Measurements from ENCODE around the gene TTLL10. TPM values are rescaled to one million over a fixed set of nuclear protein-coding genes. Genes with fewer than 3 reads are reported as not detected.

Gene TTLL10
- total RNA-seq, 1 experiment from 2014 or later = not detected

DNA sequence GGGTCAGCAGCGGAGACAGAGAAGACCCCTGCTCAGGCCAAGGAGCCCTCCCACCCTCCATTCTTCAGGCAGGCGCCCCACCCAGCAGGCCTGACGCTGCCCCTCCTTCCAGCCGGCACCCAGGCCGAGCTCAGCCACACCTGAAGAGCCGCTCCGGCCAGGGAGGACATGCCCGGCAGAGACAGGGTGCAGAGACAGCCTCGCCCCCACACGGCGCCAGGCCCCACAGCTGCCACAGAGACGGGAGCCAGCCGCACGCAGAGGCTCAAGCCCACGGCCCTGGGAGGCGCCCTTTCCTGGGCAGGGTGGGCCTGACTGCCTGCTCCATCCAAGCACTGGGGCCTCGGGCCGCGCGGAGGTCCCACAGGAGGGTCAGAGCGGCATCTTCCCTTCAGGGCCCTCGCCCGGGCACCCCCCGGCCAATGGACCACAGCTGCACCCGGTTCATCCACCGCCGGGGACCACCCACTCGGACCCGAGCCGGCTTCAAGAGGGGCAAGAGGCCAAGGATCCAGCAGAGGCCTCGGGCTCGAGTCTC lies 5.2 kb downstream of the TTLL10 start:
- Mint-ChIP-seq H3K27me3 (ENCODE audit: insufficient read depth, unreplicated experiment) (peaks cover 14% of the 10 kb centered on the region), H3K36me3 (ENCODE audit: insufficient read depth, unreplicated experiment) (no peaks in the 10 kb centered on the region), H3K4me1 (ENCODE audit: insufficient read depth, unreplicated experiment) (no peaks in the 10 kb centered on the region), H3K27ac (ENCODE audit: low read depth, unreplicated experiment) (no peak overlapping the region), H3K4me3 (ENCODE audit: unreplicated experiment) (no peak overlapping the region), H3K9me3 (ENCODE audit: unreplicated experiment) (no peaks in the 10 kb centered on the region)
- BruUV-seq (replicated peaks) = no TSS peak
- TF ChIP-seq, protein P1, sequence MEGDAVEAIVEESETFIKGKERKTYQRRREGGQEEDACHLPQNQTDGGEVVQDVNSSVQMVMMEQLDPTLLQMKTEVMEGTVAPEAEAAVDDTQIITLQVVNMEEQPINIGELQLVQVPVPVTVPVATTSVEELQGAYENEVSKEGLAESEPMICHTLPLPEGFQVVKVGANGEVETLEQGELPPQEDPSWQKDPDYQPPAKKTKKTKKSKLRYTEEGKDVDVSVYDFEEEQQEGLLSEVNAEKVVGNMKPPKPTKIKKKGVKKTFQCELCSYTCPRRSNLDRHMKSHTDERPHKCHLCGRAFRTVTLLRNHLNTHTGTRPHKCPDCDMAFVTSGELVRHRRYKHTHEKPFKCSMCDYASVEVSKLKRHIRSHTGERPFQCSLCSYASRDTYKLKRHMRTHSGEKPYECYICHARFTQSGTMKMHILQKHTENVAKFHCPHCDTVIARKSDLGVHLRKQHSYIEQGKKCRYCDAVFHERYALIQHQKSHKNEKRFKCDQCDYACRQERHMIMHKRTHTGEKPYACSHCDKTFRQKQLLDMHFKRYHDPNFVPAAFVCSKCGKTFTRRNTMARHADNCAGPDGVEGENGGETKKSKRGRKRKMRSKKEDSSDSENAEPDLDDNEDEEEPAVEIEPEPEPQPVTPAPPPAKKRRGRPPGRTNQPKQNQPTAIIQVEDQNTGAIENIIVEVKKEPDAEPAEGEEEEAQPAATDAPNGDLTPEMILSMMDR (IDR thresholded peaks at IDR 0.05; ENCODE audit: unreplicated experiment) = no peak
- no peak for DNase-seq (ENCODE audit: unreplicated experiment)
- CTCF ChIA-PET = no interaction called here
- POLR2A ChIA-PET = no interaction called here
- intact Hi-C loops (cut with micrococcal nuclease) = no loop called here

DNA sequence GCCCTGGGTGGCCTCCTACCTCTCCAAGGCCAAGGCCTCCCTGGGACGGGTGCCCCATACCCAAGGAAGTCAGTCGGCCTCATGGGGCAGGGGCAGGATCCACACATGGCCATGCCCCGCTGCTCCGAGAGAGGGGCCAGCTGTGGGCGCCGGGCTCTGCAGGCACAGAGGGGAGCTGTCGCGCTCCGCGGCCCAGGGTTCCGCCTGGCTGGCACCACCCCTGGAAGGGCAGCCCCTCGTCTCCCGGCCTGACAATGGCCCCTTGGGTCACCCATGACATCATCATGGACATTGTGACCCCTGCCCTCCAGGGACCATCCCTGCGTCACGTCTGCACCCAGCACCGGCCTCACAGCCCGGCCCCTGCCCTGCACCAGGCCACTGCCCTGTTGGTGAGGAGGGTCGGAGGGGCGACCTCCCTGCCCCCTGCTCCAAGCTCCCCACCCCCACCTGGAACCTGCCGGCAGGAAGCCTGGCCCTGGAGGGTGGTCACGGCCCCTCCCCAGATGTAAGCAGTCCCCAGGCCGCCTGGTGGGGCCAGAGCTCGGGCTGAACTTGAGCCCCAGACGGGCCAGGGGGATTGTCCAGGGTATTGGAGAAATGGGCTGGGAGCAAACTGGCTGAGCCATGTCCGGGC lies 5.8 kb downstream of the TTLL10 start:
- peaks cover 14% of the 10 kb centered on the region for H3K27me3 Mint-ChIP-seq (ENCODE audit: insufficient read depth, unreplicated experiment)
- H3K4me1 Mint-ChIP-seq (ENCODE audit: insufficient read depth, unreplicated experiment) = no peaks in the 10 kb centered on the region
- no peak overlapping the region for H3K27ac Mint-ChIP-seq (ENCODE audit: low read depth, unreplicated experiment)
- H3K4me3 Mint-ChIP-seq (ENCODE audit: unreplicated experiment) = no peak overlapping the region
- CTCF ChIA-PET = interaction anchor here (0.6 kb wide), 1 partner anchor 175 kb away, joined by 4 read pairs; no protein-coding TSS in a partner anchor
- no peaks in the 10 kb centered on the region for H3K36me3 Mint-ChIP-seq (ENCODE audit: insufficient read depth, unreplicated experiment)
- no TSS peak for BruUV-seq (replicated peaks)
- POLR2A ChIA-PET = interaction anchor here (0.6 kb wide), 1 partner anchor 27 kb away, joined by 3 read pairs; no protein-coding TSS in a partner anchor
- intact Hi-C loops (cut with micrococcal nuclease) = no loop called here
- DNase-seq (ENCODE audit: unreplicated experiment) = no peak
- TF ChIP-seq, protein P1 (IDR thresholded peaks at IDR 0.05; ENCODE audit: unreplicated experiment) = no peak
- no peaks in the 10 kb centered on the region for H3K9me3 Mint-ChIP-seq (ENCODE audit: unreplicated experiment)

DNA sequence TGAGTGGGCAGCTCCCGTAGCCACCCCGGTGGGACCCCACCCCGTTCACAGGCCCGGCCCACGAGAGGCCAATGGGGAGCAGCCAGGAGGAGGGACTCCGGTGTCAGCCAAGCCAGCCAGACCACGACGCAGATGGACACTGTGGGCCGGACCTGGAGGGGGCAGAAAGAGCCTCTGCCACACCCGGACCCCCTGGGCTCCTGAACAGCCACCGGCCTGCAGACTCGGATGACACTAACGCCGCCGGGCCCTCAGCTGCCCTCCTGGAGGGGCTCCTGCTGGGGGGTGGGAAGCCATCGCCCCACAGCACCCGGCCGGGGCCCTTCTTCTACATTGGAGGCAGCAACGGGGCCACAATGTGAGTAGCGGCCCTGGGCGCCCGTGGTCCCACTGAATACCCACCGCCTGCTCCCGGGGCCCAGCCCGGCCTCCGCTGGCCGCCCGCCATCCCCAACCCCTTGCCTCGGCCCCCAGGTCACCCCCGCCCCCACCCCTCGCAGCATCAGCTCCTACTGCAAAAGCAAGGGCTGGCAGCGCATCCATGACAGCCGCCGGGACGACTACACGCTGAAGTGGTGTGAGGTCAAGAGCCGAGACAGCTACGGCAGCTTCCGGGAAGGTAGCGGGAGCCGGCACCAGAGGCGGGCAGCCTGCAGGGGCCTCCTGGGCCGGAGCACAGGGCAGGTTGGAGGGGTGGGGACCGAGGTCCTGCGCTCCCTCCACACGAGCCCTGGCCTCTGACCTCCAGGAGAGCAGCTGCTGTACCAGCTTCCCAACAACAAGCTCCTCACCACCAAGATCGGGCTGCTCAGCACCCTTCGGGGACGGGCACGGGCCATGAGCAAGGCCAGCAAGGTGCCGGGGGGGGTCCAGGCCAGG lies 6.5 kb downstream of the TTLL10 start:
- Mint-ChIP-seq H3K36me3 (ENCODE audit: insufficient read depth, unreplicated experiment) (no peaks in the 10 kb centered on the region), H3K27ac (ENCODE audit: low read depth, unreplicated experiment) (no peak overlapping the region)
- CTCF ChIA-PET = interaction anchor here (0.6 kb wide), 1 partner anchor 176 kb away, joined by 4 read pairs; no protein-coding TSS in a partner anchor

More for the DNA sequence above, 6.5 kb downstream of the TTLL10 start:
- Mint-ChIP-seq H3K4me1 (ENCODE audit: insufficient read depth, unreplicated experiment) (no peaks in the 10 kb centered on the region), H3K9me3 (ENCODE audit: unreplicated experiment) (no peaks in the 10 kb centered on the region), H3K27me3 (ENCODE audit: insufficient read depth, unreplicated experiment) (peaks cover 14% of the 10 kb centered on the region), H3K4me3 (ENCODE audit: unreplicated experiment) (no peak overlapping the region)
- TF ChIP-seq, protein P1 (IDR thresholded peaks at IDR 0.05; ENCODE audit: unreplicated experiment) = no peak
- no peak for DNase-seq (ENCODE audit: unreplicated experiment)
- intact Hi-C loops (cut with micrococcal nuclease) = no loop called here
- BruUV-seq (replicated peaks) = no TSS peak
- POLR2A ChIA-PET = interaction anchor here (0.6 kb wide), 1 partner anchor 27 kb away, joined by 3 read pairs; no protein-coding TSS in a partner anchor
